GM21717 (cell line): ENCODE measurements around the gene LRRC70.

ENCODE experiments used
- ATAC-seq: cut with Tn5 transposase; IDR thresholded peaks from one replicate; pipeline ENCODE4 v1.9.1; 2021; ENCODE audit warnings: mild to moderate bottlenecking, moderate library complexity; ENCODE audit not compliant: unreplicated experiment

Gene LRRC70

DNA sequence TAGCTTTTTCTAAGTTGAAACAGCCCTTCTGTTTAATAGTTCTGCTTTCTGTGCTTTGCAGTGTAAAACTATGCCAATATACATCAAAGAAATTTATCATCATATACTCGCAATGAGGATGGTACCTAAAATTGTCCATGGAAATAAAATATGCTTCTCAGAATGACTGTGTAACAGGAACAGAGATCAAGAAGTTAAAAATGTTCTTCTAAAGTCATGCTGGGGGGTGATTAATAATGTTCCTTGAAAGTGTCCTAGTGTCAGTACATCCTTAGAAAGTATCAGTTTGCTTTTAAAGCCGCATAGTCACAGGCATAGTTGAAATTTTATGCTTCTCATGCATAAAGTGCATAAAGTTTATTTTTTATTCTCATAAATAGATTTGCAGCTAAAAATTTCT lies 4.0 kb upstream of the LRRC70 start:
- peak; percentile 71 for ATAC-seq

DNA sequence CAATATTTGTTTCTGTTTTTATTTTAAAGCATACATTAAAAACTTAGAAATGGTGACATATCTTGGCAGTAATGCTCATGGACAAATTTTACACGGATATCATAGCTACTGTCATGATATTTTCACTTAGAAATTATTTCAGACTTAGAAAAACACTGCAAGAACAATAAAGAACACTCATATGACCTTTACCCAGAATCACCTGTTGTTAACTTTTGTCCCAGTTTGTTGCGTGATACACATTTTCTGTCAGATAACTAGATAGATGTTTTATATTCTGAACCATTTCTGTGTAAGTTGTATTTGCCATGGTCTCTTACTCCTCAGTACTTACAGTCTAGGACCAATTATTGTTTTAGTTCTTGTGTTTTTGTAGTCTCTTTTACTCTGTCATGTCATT lies 3.6 kb upstream of the LRRC70 start:
- no peak for ATAC-seq

DNA sequence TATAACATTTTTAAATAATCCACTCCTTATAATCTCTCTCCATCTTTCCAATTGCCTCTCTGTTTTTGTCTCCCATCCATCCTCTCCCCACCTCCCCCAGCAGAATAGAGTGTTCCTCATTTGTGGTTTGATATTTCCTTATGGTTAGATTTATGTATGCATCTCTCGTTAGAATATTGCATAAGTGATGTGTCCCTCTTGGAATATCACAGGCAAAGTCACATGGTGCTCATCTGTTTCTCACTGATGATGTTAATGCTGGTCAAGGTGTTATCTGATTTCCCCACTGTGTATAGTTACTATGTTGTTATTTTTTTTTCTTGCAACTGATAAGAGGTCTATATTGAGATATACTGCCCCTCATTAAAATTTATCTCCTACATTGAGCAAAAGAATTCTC lies 3.1 kb upstream of the LRRC70 start:
- no peak for ATAC-seq

DNA sequence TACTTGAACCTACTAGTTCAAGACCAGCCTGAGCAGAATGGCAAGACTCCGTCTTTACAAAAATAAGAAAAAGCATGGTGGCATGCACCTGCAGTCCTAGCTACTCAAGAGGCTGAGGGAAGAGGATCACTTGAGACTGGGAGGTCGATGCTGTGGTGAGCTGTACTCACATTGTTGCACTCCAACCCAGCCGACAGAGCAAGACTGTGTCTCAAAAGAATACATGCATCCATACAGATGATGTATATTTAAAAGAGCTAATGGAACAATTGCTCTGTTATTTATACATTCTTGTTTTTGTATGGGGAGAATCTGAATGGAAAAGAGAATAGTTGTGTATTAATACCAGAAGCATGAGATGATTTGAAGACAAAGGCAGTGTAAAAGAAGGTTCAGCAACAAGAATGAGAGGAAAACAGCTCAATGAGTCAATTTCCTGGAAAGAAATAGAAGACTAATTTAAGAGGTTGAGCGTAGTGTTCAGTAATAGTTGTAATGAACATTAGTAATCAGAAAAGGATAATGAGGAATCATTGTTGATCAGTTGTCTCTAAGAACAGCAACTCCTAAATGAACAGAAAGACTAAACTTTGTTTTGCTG lies 1.9 kb upstream of the LRRC70 start:
- ATAC-seq = no peak

DNA sequence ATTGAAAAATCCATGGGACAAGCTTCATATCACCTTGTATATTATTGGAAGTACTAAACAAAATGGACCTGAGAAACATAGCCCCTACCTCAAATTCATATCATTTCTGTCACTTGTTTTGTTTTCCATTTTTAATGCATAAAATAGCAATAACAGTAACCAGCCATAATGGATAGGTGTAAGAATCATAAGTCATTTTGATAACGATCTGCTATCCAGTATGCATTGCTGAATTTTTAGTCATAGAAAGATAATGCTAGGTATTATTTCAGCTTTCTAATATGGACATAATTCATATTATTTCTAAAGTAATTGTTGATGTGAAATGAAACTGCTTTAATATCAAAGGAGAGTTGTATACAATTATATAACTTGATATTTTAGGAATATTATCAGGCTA lies 1.1 kb upstream of the LRRC70 start:
- ATAC-seq = no peak

DNA sequence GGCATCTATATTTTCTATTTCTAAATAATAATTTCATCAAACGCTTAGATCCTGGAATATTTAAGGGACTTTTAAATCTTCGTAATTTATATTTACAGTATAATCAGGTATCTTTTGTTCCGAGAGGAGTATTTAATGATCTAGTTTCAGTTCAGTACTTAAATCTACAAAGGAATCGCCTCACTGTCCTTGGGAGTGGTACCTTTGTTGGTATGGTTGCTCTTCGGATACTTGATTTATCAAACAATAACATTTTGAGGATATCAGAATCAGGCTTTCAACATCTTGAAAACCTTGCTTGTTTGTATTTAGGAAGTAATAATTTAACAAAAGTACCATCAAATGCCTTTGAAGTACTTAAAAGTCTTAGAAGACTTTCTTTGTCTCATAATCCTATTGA lies 1.1 kb downstream of the LRRC70 start:
- ATAC-seq = no peak

DNA sequence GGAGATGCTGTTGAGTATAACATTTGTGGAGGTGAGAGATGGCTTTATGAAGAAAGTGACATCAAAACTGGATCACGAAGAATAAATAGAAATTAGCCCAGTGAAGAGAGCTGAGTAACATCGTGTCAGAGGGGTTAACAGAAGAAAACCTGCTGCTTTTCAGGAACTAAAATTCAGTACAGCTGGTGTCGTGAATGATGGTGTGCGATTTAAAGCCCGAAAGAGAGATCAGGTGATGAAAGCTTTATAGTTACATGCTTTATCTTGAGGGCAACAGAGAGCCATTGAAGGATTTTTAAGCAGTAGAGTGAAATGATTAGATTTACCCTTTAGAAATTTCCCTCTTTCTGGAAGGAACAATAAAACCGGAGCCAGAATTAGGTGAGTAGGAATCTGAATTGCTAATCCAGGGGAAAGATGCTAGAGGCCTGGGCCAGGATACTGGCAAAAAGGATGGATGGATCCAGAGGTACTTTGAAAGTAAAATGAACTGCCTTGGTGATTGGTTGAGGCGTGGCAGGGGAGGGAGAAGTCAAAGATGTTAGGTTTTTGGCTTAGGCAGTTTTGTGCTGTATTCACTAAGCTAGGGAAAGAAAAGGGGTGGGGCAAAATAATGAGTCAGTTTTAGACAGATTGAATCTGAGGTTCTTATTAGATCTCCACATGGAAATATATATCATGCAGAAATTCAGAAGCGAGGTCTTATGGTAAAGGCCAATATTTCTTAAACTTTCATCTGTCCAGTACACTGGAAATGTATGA lies 3.4 kb downstream of the LRRC70 start:
- no peak for ATAC-seq

DNA sequence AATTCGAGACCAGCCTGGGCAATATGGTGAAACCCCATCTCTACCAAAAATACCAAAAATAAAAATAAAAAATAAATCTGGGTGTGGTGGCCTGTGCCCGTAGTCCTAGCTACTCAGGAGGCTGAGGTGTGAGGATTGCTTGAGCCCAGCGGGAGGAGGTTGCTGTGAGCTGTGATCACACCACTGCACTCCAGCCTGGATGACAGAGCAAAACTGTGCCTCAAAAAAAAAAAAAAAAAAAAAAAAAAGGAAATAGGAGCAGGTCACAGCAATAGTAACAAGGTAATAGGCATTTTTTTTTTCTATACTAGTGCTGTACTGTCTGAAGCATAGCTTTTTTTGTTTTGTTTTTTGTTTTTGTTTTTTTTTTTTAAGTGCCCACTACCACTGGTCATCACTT lies 5.8 kb downstream of the LRRC70 start:
- ATAC-seq = no peak

DNA sequence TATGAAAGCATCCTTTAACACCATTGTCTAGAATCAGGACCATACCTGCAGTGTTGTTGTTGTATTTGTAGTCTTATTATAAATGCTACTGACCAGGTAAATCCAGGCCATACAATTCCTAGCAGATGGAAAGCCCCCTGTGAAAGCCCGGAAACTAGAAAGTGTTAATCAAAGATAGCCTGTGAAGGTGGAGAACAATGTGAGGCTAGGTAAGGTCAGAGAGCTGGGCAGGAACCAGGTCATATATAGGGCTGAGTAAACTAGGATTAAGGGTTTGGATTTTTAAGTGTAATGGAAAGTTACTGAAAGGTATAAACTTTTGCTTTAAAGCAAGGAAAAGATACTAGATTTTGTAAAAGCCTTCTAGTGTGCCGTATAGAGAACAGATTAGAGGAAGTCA lies 6.7 kb downstream of the LRRC70 start:
- ATAC-seq = no peak

DNA sequence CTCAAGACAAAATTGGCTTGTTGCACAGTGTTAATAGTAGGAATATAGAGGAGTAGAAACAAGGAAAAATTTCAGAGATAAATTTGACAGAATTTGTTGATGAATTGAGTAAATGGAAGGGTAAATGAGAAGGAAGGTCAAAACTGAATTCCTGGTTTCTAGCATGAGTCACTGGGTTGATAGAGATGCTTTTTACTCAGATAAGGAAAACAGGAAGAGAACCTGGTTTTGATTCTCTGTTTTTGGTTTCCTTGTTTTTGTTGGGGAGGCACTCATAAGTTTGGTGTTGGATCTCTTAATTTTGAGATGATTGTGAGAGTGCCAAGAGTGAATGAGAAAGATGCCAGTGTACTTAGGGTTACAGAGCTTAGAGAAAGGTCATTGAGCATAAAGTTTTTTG lies 7.1 kb downstream of the LRRC70 start:
- no peak for ATAC-seq

DNA sequence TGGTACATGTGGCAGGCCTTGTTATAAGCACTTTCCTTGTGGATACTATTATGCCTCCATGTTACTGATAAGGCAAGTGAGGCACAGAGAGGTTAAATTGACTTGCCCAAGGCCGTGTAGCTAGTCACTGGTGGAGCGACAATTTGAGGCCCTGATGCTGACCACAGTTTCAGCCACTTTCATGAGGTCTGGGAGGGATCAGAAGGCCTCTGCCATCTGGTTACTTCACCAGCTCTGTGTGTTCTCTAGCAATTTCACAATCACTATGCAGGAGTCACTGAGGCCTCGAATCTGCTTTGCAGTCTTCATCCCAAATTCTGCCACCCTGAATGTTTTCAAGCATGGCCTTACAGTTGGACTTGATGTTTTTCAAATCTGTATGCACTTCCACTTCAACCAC lies 9.1 kb downstream of the LRRC70 start:
- ATAC-seq = no peak

DNA sequence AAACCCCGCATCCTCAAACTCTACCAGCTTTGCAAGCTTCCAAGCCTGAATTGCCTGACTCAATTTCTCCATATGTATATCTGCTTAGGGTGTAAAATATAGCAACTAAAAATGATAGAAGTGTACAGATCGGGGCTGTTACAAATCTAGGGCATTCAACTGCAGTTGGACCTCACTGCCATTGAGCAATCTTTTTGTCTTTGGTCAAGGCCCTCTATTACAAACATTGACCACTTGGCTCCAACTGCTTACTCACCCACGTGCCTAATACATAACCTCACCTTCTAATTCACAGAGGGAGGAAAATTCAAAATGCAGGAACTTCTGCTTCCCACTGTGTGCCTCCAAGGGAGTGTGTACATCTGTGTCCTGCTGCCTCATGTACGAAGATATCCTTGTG lies 10.0 kb downstream of the LRRC70 start:
- ATAC-seq = no peak

DNA sequence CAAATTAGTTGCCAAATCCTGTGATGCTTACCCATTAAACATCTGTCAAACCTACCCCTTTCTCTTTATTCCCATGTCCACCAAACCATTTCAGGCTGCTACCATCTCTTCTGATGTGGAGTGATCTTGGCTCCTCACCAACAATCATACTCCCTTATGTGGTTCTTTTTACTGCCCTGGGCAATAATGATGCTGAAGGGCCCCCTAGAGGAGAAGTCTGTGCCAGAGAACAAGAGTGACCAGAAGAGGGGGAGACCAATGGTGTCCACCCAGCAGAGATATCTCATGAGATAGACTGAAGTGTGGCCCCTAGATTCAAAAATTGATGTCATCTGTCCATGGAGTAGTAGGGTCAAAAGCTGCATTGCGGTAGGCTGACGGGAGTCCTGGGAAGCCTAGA lies 10.9 kb downstream of the LRRC70 start:
- no peak for ATAC-seq

DNA sequence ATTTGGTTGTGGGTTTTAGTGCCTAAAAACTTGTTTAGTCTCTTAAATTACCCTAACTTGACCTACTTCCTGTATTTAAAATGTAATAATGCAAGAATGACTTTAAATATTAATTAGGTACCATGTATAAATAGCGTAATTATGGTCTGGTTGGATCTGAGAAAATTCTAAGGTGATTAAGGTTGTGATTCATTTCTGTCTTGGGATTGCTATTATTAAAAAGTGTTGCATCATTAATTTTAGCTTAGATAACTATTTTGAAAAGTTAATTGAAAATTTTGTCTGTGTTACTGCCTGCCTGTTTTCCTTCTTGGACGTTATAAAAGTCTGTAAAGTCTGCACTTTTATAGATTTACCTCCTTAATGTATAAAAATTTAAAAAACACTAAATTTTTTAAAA lies 11.8 kb downstream of the LRRC70 start:
- no peak for ATAC-seq

DNA sequence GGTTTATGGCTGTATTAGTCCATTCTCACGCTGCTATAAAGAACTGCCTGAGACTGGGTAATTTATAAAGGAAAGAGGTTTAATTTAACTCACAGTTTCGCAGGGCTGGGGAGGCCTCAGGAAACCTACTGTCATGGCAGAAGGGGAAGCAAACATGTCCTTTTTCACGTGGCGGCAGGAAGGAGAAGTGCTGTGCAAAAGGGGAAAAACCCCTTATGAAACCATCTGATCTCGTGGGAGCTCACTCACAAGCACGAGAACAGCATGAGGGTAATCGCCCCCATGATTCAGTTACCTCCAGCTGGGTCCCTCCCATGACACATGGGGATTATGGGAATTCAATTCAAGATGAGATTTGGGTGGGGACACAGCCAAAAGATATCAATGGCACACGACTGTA lies 13.9 kb downstream of the LRRC70 start:
- ATAC-seq = no peak

DNA sequence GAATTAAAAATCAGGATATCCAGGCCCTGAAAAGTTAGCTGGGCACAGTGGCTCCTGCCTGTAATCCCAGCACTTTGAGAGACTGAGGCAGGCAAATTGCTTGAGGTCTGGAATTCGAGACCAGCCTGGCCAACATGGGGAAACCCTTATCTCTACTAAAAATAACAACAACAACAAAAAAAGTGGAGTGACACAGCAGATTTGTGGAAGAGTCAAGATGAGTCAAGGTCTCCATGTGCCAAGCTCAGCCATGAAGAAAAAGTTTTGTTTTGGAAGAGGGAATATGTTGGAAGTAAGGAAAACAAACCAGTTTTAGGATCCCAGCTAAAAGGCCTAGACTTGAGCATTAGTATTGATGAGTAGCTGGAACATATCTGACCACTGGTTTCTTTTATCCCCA lies 14.7 kb downstream of the LRRC70 start:
- no peak for ATAC-seq

DNA sequence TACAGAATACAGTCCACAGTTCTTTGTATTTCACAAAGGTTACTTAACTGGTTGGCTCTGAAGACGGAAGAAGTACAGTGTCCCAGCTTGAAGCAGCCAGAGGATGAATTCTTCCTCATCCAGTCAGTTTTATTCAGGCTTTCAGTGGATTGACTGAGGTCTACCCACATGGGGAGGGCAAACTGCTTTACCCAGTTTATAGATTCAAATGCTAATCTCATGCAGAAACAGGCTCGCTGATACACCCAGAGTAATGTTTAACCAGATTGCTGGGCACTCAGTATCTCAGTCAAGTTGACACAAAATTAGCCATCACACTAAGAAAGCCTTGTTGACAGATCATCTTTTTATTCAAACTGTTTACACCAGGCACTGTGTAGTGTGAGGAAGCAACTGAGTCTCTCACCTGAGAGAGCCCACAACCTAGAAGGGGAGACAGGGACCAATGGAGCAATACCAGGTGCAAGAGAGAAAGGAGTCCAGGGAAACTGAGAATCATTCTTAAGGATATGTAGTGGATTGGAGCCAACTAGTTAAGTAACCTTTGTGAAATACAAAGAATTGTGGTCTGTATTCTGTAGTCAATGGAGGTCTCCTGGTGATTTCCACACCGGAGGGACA lies 15.9 kb downstream of the LRRC70 start:
- ATAC-seq = no peak

DNA sequence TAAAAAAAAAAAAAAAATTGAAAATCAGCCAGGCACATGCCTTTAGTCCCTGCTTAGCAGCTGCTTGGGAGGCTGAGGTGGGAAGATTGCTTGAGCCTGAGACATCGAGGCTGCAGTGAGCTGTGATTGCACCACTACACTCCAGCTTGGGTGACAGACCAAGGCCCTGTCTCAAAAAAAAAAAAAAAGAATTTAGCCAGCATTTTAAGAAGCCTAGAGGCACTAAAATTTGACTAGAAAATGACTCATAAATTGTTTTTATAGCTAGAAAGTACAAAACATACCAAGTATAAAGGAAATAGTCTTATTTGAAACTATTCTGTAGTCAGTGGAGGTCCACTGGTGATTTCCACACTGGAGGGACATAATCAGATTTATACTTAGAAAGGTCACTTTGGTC lies 17.5 kb downstream of the LRRC70 start:
- no peak for ATAC-seq

DNA sequence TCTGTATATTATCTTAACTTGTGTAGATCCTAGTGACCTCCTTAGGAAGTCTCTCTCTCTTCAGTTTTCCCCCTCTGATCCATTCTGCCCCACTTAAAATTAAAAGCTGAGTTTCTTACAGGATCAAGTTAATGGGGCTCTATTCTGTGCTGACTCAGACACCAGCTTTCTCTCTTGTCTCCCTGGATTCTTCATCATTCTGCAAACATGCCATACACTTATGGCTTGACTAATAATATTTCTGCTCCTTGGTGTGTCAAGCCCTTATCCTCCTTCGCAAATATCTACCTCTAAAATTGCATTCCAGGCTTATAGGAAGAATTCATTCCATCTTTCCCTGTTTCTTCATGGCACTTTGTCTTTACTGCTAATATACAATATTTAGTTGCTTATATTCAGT lies 18.1 kb downstream of the LRRC70 start:
- no peak for ATAC-seq

DNA sequence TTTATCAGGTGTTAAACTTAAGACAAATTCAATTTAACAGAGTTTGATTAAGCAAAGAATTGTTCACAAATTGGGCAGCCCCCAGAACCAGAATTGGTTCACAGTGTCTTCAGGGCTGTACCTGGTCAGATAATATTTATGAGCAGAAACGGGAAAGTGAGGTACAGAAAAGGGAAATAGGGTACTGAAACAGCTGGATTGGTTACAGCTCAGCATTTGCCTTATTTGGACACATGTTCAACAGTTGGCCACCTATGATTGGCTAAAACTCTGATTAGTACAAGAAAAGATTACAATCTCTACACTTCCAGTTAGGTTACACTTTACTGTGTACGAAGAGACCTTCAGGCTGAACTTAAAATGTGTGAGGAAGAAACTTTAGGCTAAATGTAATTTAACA lies 18.7 kb downstream of the LRRC70 start:
- no peak for ATAC-seq

DNA sequence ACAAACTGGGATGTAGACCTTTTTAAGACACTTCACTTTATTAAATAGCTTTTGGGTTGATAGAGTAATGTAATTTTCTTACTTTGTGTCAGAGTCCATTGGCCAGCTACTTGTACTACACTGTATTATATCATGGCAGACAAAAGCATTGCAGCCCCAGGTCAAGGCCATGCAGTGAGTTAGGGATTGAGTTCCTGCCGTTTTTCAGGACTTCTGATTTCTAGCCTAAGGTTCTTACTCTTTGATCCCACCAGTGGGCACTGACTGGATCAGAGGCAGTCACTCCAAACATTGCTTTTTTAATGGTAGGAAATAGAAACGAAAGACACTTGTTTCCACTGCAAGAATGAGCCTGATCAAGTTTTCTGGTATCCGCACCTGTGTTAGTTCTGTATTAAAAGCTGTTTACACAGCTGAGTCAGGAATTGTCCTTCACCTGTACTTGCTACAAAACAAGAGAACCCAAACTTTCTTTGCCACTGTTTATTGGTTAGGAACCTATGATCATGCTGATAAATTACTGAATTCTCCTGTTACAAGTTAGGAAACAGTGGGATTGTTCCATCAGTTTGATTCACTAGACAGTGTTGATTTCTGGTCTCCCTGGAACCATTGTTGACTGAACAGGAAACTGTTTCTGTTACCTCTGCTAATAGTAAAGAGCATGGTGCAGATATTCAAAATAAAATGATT lies 22.1 kb downstream of the LRRC70 start:
- no peak for ATAC-seq

DNA sequence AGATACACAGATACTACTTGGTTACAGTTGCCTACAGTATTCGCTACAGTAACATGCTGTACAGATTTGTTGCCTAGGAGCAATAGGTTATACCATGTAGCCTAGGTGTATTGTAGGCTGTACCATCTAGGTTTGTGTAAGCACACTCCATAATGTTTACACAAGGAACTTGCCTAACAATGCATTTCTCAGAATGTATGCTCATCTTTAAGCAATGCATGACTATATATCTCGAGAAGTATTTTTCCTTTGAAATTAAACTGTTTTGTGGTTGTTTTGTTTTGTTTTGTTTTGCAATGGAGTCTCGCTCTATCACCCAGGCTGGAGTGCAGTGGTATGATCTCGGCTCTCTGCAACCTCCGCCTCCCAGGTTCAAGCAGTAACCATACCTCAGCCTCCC lies 25.3 kb downstream of the LRRC70 start:
- ATAC-seq = no peak
